ENCODE results near the gene CFAP126. TPM values are rescaled to one million over a fixed set of nuclear protein-coding genes. Genes with fewer than 3 reads are reported as not detected.

Gene CFAP126
- total RNA-seq, 3 donors from 2014 or later (not counting 1 experiment from before 2014, with no cell fraction given): not detected

- intact Hi-C loops (cut with micrococcal nuclease): no loop called here
- no peaks in the 10 kb centered on the region for H3K36me3 Mint-ChIP-seq
- H3K36me3 ChIP-seq (ENCODE audit: control insufficient read depth, insufficient read depth, low read length): peaks cover 7% of the 10 kb centered on the region
- DNase-seq (no peak), ATAC-seq (no peak)
- no peak overlapping the region for H3K27ac ChIP-seq (ENCODE audit: low read length)
- H3K9me3 ChIP-seq (ENCODE audit: control insufficient read depth, insufficient read depth, low read length): no peaks in the 10 kb centered on the region
- H3K4me1 Mint-ChIP-seq: peaks cover 0 to 7% of the 10 kb centered on the region in 2 donors
- no peak overlapping the region for H3K4me3 ChIP-seq (ENCODE audit: low read length)
- no peaks in the 10 kb centered on the region for H3K27me3 Mint-ChIP-seq (ENCODE audit: low read depth in 2 of 2)
- no peak overlapping the region for H3K27ac Mint-ChIP-seq
- H3K27me3 ChIP-seq (ENCODE audit: control insufficient read depth, insufficient read depth, low read length): no peaks in the 10 kb centered on the region
- H3K9me3 Mint-ChIP-seq: no peaks in the 10 kb centered on the region
- H3K4me3 Mint-ChIP-seq: no peak overlapping the region
- no peak for TF ChIP-seq CTCF (IDR thresholded peaks at IDR 0.05)
- WGBS (ENCODE audit: insufficient coverage): 95% methylated on average over 8 of the region's 8 CpGs
- no peaks in the 10 kb centered on the region for H3K4me1 ChIP-seq (ENCODE audit: control insufficient read depth, insufficient read depth, low read length)
These were observed 10.6 kb downstream of the CFAP126 start for GRCh38 chr1:161357073-161357472.

GRCh38 chr1:161351482-161351881 lies 16.2 kb downstream of the CFAP126 start:
- Mint-ChIP-seq H3K27ac (peak overlapping the region in 1 of 2 donors; percentile 33), H3K4me3 (no peak overlapping the region), H3K27me3 (ENCODE audit: low read depth in 2 of 2) (no peaks in the 10 kb centered on the region), H3K4me1 (no peaks in the 10 kb centered on the region), H3K9me3 (no peaks in the 10 kb centered on the region), H3K36me3 (no peaks in the 10 kb centered on the region)
- ATAC-seq: peak in 1 of 3 donors; percentile 58
- H3K27ac ChIP-seq (ENCODE audit: low read length): no peak overlapping the region
- 56% methylated on average over 1 of the region's 1 CpG for WGBS (ENCODE audit: insufficient coverage)
- H3K4me3 ChIP-seq (ENCODE audit: low read length): no peak overlapping the region
- no peaks in the 10 kb centered on the region for H3K27me3 ChIP-seq (ENCODE audit: control insufficient read depth, insufficient read depth, low read length)
- no peaks in the 10 kb centered on the region for H3K4me1 ChIP-seq (ENCODE audit: control insufficient read depth, insufficient read depth, low read length)
- DNase-seq: no peak
- H3K36me3 ChIP-seq (ENCODE audit: control insufficient read depth, insufficient read depth, low read length): peaks cover 7% of the 10 kb centered on the region
- no peak for TF ChIP-seq CTCF (IDR thresholded peaks at IDR 0.05)
- intact Hi-C loops (cut with micrococcal nuclease): no loop called here
- no peaks in the 10 kb centered on the region for H3K9me3 ChIP-seq (ENCODE audit: control insufficient read depth, insufficient read depth, low read length)

GRCh38 chr1:161350671-161351070 lies 17.0 kb downstream of the CFAP126 start:
- H3K27me3 Mint-ChIP-seq (ENCODE audit: low read depth in 2 of 2): no peaks in the 10 kb centered on the region
- no CpG with 5 or more reads among the region's 1 CpG for WGBS (ENCODE audit: insufficient coverage)
- no peak overlapping the region for H3K4me3 ChIP-seq (ENCODE audit: low read length)
- H3K4me1 Mint-ChIP-seq: no peaks in the 10 kb centered on the region
- DNase-seq (no peak), ATAC-seq (no peak)
- H3K36me3 ChIP-seq (ENCODE audit: control insufficient read depth, insufficient read depth, low read length): peaks cover 10% of the 10 kb centered on the region
- H3K27ac Mint-ChIP-seq: peak overlapping the region in 1 of 2 donors; percentile 33
- H3K4me3 Mint-ChIP-seq: no peak overlapping the region
- H3K4me1 ChIP-seq (ENCODE audit: control insufficient read depth, insufficient read depth, low read length): no peaks in the 10 kb centered on the region
- no peak overlapping the region for H3K27ac ChIP-seq (ENCODE audit: low read length)
- no peaks in the 10 kb centered on the region for H3K36me3 Mint-ChIP-seq
- TF ChIP-seq CTCF (IDR thresholded peaks at IDR 0.05): no peak
- intact Hi-C loops (cut with micrococcal nuclease): no loop called here
- H3K9me3 Mint-ChIP-seq: no peaks in the 10 kb centered on the region
- H3K9me3 ChIP-seq (ENCODE audit: control insufficient read depth, insufficient read depth, low read length): no peaks in the 10 kb centered on the region
- no peaks in the 10 kb centered on the region for H3K27me3 ChIP-seq (ENCODE audit: control insufficient read depth, insufficient read depth, low read length)

GRCh38 chr1:161342821-161343220 lies 24.9 kb downstream of the CFAP126 start:
- intact Hi-C loops (cut with micrococcal nuclease): no loop called here
- Histone ChIP-seq H3K4me1 (ENCODE audit: control insufficient read depth, insufficient read depth, low read length) (no peaks in the 10 kb centered on the region), H3K27ac (ENCODE audit: low read length) (no peak overlapping the region), H3K27me3 (ENCODE audit: control insufficient read depth, insufficient read depth, low read length) (no peaks in the 10 kb centered on the region), H3K36me3 (ENCODE audit: control insufficient read depth, insufficient read depth, low read length) (peaks cover 30% of the 10 kb centered on the region), H3K4me3 (ENCODE audit: low read length) (no peak overlapping the region), H3K9me3 (ENCODE audit: control insufficient read depth, insufficient read depth, low read length) (no peaks in the 10 kb centered on the region)
- no peak overlapping the region for H3K4me3 Mint-ChIP-seq
- WGBS (ENCODE audit: insufficient coverage): 97% methylated on average over 5 of the region's 5 CpGs
- ATAC-seq (no peak), DNase-seq (no peak)
- H3K27me3 Mint-ChIP-seq (ENCODE audit: low read depth in 2 of 2): no peaks in the 10 kb centered on the region
- H3K27ac Mint-ChIP-seq: no peak overlapping the region
- H3K9me3 Mint-ChIP-seq: no peaks in the 10 kb centered on the region
- TF ChIP-seq CTCF (IDR thresholded peaks at IDR 0.05): no peak
- H3K4me1 Mint-ChIP-seq: peaks cover 0 to 4% of the 10 kb centered on the region in 2 donors
- H3K36me3 Mint-ChIP-seq: peaks cover 7% of the 10 kb centered on the region
